ENCODE results near the gene LCP2. TPM values are rescaled to one million over a fixed set of nuclear protein-coding genes. Genes with fewer than 3 reads are reported as not detected.

LCP2 gene
- polyA plus RNA-seq, 3 donors = 52.0 to 177 (median 89.5) TPM

DNA sequence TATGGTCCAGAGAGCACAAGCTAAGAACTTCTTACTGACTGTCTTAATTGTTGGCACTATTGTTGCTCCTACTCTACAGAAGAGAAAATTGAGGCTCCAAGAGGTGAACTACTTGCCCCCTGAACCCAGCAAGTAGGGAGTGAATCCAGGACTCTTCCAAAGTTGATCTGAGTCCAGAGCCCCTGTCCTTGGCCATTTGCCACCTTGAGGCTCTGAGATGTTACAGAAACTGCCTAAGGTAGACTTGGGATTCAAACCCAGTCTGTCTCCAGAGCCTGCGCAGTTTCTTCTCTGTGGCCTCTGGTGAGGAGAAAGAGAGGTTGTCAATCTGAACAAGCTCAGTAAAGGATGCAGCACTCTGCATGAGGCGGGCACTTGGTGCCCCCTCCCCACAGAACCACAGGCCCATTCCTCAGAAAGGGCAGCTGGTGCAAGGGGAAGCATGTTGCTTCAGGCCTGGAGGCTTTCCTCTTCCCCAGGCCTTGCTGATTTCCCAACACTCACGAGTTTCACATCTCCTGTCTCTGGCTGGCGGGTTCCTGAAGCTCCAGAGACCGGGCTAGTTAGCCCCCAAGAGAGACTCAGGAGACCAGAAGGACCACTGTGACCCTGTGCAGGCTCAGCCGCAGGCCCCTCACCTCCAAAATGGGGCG lies 2.9 kb upstream of the LCP2 start:
- H3K27ac ChIP-seq (ENCODE audit: low read depth in 1 of 2, low read length in 2 of 2) = peak overlapping the region; percentile 88 to 93
- DNase-seq = peak in 2 of 3 donors; percentile 89 to 90
- Mint-ChIP-seq H3K36me3 (peaks cover 4 to 12% of the 10 kb centered on the region in 2 donors), H3K9me3 (peaks cover 0 to 3% (median 0%) of the 10 kb centered on the region in 7 donors), H3K27me3 (ENCODE audit: low read depth in 3 of 3) (peaks cover 0 to 2% (median 0%) of the 10 kb centered on the region in 3 donors), H3K27ac (peak overlapping the region; percentile 95 to 100 (median 96)), H3K4me3 (peak overlapping the region; percentile 52 to 64), H3K4me1 (peaks cover 69% of the 10 kb centered on the region)
- 14% methylated on average over 5 of the region's 7 CpGs for WGBS (ENCODE audit: insufficient coverage)
- H3K79me2 ChIP-seq (ENCODE audit: insufficient read depth, low read length) = peaks cover 68% of the 10 kb centered on the region
- peak overlapping the region in 1 of 3 experiments; percentile 48 for H3K4me3 ChIP-seq (replicated peaks in 1 of 3; ENCODE audit: low read depth in 2 of 3, low read length in 3 of 3)
- no peaks in the 10 kb centered on the region for H3K36me3 ChIP-seq (replicated peaks in 1 of 2; ENCODE audit: control insufficient read depth in 1 of 2, insufficient read depth in 2 of 2, low read length in 2 of 2)
- no peaks in the 10 kb centered on the region for H3K9me3 ChIP-seq (replicated peaks in 1 of 2; ENCODE audit: control insufficient read depth in 1 of 2, insufficient read depth in 1 of 2, low read length in 2 of 2)
- H3K9ac ChIP-seq (ENCODE audit: insufficient read depth, low read length, poor library complexity, severe bottlenecking) = peak overlapping the region; percentile 55
- H4K20me1 ChIP-seq (ENCODE audit: insufficient read depth, low read length) = peaks cover 22% of the 10 kb centered on the region
- TF ChIP-seq, protein P1, sequence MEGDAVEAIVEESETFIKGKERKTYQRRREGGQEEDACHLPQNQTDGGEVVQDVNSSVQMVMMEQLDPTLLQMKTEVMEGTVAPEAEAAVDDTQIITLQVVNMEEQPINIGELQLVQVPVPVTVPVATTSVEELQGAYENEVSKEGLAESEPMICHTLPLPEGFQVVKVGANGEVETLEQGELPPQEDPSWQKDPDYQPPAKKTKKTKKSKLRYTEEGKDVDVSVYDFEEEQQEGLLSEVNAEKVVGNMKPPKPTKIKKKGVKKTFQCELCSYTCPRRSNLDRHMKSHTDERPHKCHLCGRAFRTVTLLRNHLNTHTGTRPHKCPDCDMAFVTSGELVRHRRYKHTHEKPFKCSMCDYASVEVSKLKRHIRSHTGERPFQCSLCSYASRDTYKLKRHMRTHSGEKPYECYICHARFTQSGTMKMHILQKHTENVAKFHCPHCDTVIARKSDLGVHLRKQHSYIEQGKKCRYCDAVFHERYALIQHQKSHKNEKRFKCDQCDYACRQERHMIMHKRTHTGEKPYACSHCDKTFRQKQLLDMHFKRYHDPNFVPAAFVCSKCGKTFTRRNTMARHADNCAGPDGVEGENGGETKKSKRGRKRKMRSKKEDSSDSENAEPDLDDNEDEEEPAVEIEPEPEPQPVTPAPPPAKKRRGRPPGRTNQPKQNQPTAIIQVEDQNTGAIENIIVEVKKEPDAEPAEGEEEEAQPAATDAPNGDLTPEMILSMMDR (IDR thresholded peaks at IDR 0.05) = no peak
- intact Hi-C loops (cut with micrococcal nuclease) = loop anchor here in 1 of 2 donors (5.0 kb wide), 1 partner anchor 33 kb away; no protein-coding TSS in a partner anchor
- peak overlapping the region; percentile 55 for H3K4me2 ChIP-seq (replicated peaks; ENCODE audit: extremely low read depth, low read length, poor library complexity, severe bottlenecking)
- H3K4me1 ChIP-seq (ENCODE audit: control insufficient read depth in 1 of 2, insufficient read depth in 2 of 2, low read length in 2 of 2) = peaks cover 71 to 76% of the 10 kb centered on the region in 2 donors
- H2AFZ ChIP-seq (ENCODE audit: insufficient read depth, low read depth, low read length, poor library complexity, severe bottlenecking) = peak overlapping the region; percentile 36
- no peaks in the 10 kb centered on the region for H3K27me3 ChIP-seq (ENCODE audit: control insufficient read depth in 2 of 2, insufficient read depth in 2 of 2, low read length in 2 of 2)

DNA sequence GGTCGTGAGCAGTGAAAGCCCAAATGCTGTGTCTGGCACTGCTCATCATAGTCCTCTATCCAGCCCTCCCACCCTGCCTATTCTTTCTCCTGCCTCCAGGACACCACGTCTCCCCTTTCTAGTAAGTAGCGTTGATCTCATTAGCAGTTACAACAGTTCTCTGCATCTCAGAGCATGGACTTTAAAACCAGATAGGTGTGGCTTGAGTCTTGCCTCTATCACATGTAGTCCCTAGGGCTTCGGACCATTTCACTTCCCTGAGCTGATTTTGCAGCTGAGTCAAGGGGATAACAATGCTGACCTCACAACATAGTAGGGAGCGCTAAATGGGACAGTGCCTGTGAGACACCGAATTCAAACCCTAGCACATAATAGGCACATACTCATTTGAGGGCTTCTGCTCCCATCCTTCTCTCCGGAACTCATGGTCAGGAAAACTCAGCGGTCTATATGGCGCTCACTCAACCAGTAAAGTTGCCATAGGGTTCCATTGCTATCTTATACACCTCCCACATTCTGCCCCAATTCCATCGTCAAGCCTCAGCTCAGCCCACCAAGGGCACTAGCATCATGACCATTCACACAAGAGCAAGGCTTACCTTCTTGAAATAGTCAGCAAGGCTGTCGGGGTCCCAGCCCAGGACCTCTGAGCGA lies 515 bp downstream of the LCP2 start:
- Mint-ChIP-seq H3K4me1 (peaks cover 79% of the 10 kb centered on the region), H3K27ac (peak overlapping the region; percentile 98 to 100 (median 99)), H3K9me3 (peaks cover 0 to 3% (median 0%) of the 10 kb centered on the region in 7 donors), H3K36me3 (peaks cover 34 to 46% of the 10 kb centered on the region in 2 donors), H3K27me3 (ENCODE audit: low read depth in 3 of 3) (peaks cover 0 to 2% (median 2%) of the 10 kb centered on the region in 3 donors), H3K4me3 (peak overlapping the region; percentile 99 to 100)
- no peaks in the 10 kb centered on the region for H3K9me3 ChIP-seq (replicated peaks in 1 of 2; ENCODE audit: control insufficient read depth in 1 of 2, insufficient read depth in 1 of 2, low read length in 2 of 2)
- peaks cover 20 to 30% of the 10 kb centered on the region in 2 donors for H3K36me3 ChIP-seq (replicated peaks in 1 of 2; ENCODE audit: control insufficient read depth in 1 of 2, insufficient read depth in 2 of 2, low read length in 2 of 2)
- no peak overlapping the region for H2AFZ ChIP-seq (ENCODE audit: insufficient read depth, low read depth, low read length, poor library complexity, severe bottlenecking)
- H3K9ac ChIP-seq (ENCODE audit: insufficient read depth, low read length, poor library complexity, severe bottlenecking) = peak overlapping the region; percentile 92
- peaks cover 83 to 85% of the 10 kb centered on the region in 2 donors for H3K4me1 ChIP-seq (ENCODE audit: control insufficient read depth in 1 of 2, insufficient read depth in 2 of 2, low read length in 2 of 2)
- TF ChIP-seq, protein P1 (IDR thresholded peaks at IDR 0.05) = no peak
- intact Hi-C loops (cut with micrococcal nuclease) = loop anchor here (2.0 to 5.0 kb wide), 2 partner anchors 16 to 35 kb away; no protein-coding TSS in a partner anchor
- 0% methylated on average over 10 of the region's 12 CpGs for WGBS (ENCODE audit: insufficient coverage)
- peak in 2 of 3 donors; percentile 61 to 63 for DNase-seq
- peak overlapping the region; percentile 87 for H3K4me2 ChIP-seq (replicated peaks; ENCODE audit: extremely low read depth, low read length, poor library complexity, severe bottlenecking)
- H3K27ac ChIP-seq (ENCODE audit: low read depth in 1 of 2, low read length in 2 of 2) = peak overlapping the region; percentile 95 to 99
- H3K27me3 ChIP-seq (ENCODE audit: control insufficient read depth in 2 of 2, insufficient read depth in 2 of 2, low read length in 2 of 2) = no peaks in the 10 kb centered on the region
- peak overlapping the region; percentile 93 to 97 (median 95) for H3K4me3 ChIP-seq (replicated peaks in 1 of 3; ENCODE audit: low read depth in 2 of 3, low read length in 3 of 3)
- H4K20me1 ChIP-seq (ENCODE audit: insufficient read depth, low read length) = peaks cover 57% of the 10 kb centered on the region
- peaks cover 95% of the 10 kb centered on the region for H3K79me2 ChIP-seq (ENCODE audit: insufficient read depth, low read length)
